ENCODE measurements around the gene TIGD6. TPM values are rescaled to one million over a fixed set of nuclear protein-coding genes. Genes with fewer than 3 reads are reported as not detected.

TIGD6 gene
- total RNA-seq, 1 experiment from 2014 or later, result 2.1 TPM

DNA sequence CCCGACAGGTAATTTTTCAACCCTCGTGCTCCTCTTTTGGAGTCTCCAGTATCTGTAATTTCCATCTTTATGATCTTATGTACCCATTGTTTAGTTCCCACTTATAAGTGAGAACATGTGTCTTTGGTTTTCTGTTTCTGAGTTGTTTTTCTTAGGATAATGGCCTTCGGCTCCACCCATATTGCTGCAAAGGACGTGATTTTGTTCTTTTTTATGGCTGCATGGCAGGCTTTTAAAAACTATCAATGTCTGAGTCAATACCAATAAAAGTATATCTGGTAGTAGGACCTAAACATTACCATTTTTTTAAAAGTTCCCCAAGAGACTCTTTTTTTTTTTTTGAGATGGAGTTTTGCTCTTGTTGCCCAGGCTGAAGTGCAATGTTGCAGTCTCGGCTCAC, 43.8 kb downstream of the TIGD6 start (continued):
- no peak for TF ChIP-seq CEBPB (IDR thresholded peaks at IDR 0.05; ENCODE audit: low read depth)
- no peak for TF ChIP-seq ZNF274 (IDR thresholded peaks at IDR 0.05; ENCODE audit: low read depth, low read length)
- TF ChIP-seq, protein P1, sequence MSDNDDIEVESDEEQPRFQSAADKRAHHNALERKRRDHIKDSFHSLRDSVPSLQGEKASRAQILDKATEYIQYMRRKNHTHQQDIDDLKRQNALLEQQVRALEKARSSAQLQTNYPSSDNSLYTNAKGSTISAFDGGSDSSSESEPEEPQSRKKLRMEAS (IDR thresholded peaks at IDR 0.05), result no peak
- no peak for TF ChIP-seq YY1 (IDR thresholded peaks at IDR 0.05; ENCODE audit: extremely low read depth, insufficient replicate concordance, low read depth, low read length)
- no peak for TF ChIP-seq SIN3A (IDR thresholded peaks at IDR 0.05; ENCODE audit: low read depth)
- TF ChIP-seq SP1 (IDR thresholded peaks at IDR 0.05; ENCODE audit: low read depth), result no peak
- no peak for TF ChIP-seq POLR2A (IDR thresholded peaks at IDR 0.05; ENCODE audit: borderline replicate concordance, extremely low read depth, insufficient read depth, insufficient read length)
- TF ChIP-seq SRF (IDR thresholded peaks at IDR 0.05; ENCODE audit: low read depth), result no peak
- TF ChIP-seq, protein P2, sequence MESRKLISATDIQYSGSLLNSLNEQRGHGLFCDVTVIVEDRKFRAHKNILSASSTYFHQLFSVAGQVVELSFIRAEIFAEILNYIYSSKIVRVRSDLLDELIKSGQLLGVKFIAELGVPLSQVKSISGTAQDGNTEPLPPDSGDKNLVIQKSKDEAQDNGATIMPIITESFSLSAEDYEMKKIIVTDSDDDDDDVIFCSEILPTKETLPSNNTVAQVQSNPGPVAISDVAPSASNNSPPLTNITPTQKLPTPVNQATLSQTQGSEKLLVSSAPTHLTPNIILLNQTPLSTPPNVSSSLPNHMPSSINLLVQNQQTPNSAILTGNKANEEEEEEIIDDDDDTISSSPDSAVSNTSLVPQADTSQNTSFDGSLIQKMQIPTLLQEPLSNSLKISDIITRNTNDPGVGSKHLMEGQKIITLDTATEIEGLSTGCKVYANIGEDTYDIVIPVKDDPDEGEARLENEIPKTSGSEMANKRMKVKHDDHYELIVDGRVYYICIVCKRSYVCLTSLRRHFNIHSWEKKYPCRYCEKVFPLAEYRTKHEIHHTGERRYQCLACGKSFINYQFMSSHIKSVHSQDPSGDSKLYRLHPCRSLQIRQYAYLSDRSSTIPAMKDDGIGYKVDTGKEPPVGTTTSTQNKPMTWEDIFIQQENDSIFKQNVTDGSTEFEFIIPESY (IDR thresholded peaks at IDR 0.05; ENCODE audit: extremely low read depth, insufficient replicate concordance, low read length), result no peak
- TF ChIP-seq ZFX (IDR thresholded peaks at IDR 0.05), result no peak

DNA sequence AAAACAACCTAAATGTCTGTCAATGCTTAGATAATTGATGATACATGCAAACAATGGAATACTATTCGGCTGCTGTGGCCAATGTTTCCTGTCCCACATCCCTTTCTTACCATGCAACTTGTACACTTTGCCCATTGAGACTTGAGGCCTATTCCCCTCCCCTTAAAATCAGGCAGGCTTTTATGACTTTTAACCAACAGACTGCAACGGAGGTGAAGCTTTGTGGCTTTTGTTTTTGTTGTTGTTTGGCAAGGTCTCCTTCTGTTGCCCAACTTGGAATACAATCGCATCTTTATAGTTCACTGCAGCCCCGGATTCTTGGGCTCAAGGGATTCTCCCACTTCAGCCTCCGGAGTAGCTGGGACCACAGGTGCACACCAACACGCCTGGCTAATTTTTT, 45.7 kb downstream of the TIGD6 start:
- H3K36me3 ChIP-seq (ENCODE audit: control insufficient read depth in 1 of 2, insufficient read depth in 2 of 2, low read length in 2 of 2), result no peaks in the 10 kb centered on the region
- no peak for ATAC-seq
- ChIA-PET POLR2A (no interaction called here), RAD21 (ENCODE audit: low non-redundant PET in 1 of 2, low total read pairs in 2 of 2, uncharacterized antibody in 2 of 2, unreplicated experiment in 2 of 2) (no interaction called here), CTCF (no interaction called here)
- H2AFZ ChIP-seq (ENCODE audit: low read depth, low read length, poor library complexity, severe bottlenecking), result no peak overlapping the region
- H3K27me3 ChIP-seq (ENCODE audit: insufficient read depth, low read length), result no peaks in the 10 kb centered on the region
- H3K9me3 ChIP-seq (ENCODE audit: control insufficient read depth in 1 of 2, insufficient read depth in 1 of 2, low read depth in 1 of 2, low read length in 2 of 2), result no peaks in the 10 kb centered on the region
- no peaks in the 10 kb centered on the region for H3K9me2 ChIP-seq (ENCODE audit: insufficient read depth)
- TF ChIP-seq POLR2A (IDR thresholded peaks at IDR 0.05; ENCODE audit: borderline replicate concordance, extremely low read depth, insufficient read depth, insufficient read length), result no peak
- TF ChIP-seq SP1 (IDR thresholded peaks at IDR 0.05; ENCODE audit: low read depth), result no peak
- TF ChIP-seq ZNF274 (IDR thresholded peaks at IDR 0.05; ENCODE audit: low read depth, low read length), result no peak
- no peak for TF ChIP-seq CEBPB (IDR thresholded peaks at IDR 0.05; ENCODE audit: low read depth)
- TF ChIP-seq SIN3A (IDR thresholded peaks at IDR 0.05; ENCODE audit: low read depth), result no peak
- TF ChIP-seq, protein P3, sequence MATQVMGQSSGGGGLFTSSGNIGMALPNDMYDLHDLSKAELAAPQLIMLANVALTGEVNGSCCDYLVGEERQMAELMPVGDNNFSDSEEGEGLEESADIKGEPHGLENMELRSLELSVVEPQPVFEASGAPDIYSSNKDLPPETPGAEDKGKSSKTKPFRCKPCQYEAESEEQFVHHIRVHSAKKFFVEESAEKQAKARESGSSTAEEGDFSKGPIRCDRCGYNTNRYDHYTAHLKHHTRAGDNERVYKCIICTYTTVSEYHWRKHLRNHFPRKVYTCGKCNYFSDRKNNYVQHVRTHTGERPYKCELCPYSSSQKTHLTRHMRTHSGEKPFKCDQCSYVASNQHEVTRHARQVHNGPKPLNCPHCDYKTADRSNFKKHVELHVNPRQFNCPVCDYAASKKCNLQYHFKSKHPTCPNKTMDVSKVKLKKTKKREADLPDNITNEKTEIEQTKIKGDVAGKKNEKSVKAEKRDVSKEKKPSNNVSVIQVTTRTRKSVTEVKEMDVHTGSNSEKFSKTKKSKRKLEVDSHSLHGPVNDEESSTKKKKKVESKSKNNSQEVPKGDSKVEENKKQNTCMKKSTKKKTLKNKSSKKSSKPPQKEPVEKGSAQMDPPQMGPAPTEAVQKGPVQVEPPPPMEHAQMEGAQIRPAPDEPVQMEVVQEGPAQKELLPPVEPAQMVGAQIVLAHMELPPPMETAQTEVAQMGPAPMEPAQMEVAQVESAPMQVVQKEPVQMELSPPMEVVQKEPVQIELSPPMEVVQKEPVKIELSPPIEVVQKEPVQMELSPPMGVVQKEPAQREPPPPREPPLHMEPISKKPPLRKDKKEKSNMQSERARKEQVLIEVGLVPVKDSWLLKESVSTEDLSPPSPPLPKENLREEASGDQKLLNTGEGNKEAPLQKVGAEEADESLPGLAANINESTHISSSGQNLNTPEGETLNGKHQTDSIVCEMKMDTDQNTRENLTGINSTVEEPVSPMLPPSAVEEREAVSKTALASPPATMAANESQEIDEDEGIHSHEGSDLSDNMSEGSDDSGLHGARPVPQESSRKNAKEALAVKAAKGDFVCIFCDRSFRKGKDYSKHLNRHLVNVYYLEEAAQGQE (IDR thresholded peaks at IDR 0.05; ENCODE audit: low read depth), result no peak
- TF ChIP-seq, protein P1 (IDR thresholded peaks at IDR 0.05), result no peak
- no TSS peak for BruUV-seq (replicated peaks)
- H4K20me1 ChIP-seq (ENCODE audit: insufficient read depth), result no peaks in the 10 kb centered on the region
- peaks cover 4 to 10% of the 10 kb centered on the region in 2 experiments for H3K4me1 ChIP-seq (ENCODE audit: control insufficient read depth in 1 of 2, insufficient read depth in 2 of 2, low read length in 2 of 2)
- H3K9ac ChIP-seq (ENCODE audit: low read length), result no peak overlapping the region
- H3K27ac ChIP-seq (ENCODE audit: low read depth, low read length), result no peak overlapping the region
- DNase-seq (ENCODE audit: low read depth, low spot score), result no peak
- intact Hi-C loops (cut with micrococcal nuclease), result no loop called here
- H3K79me2 ChIP-seq (ENCODE audit: insufficient read depth, low read length), result no peaks in the 10 kb centered on the region
- no peak overlapping the region for H3K4me2 ChIP-seq (ENCODE audit: low read length)
- no peak overlapping the region for H3K4me3 ChIP-seq (replicated peaks in 1 of 2; ENCODE audit: low read depth in 1 of 2, low read length in 2 of 2)

All from HCT116 (cell line).